ENCODE data around the gene HRG. TPM values are rescaled to one million over a fixed set of nuclear protein-coding genes. Genes with fewer than 3 reads are reported as not detected.

The HRG gene
- total and polyA plus RNA-seq, 7 donors = not detected

DNA sequence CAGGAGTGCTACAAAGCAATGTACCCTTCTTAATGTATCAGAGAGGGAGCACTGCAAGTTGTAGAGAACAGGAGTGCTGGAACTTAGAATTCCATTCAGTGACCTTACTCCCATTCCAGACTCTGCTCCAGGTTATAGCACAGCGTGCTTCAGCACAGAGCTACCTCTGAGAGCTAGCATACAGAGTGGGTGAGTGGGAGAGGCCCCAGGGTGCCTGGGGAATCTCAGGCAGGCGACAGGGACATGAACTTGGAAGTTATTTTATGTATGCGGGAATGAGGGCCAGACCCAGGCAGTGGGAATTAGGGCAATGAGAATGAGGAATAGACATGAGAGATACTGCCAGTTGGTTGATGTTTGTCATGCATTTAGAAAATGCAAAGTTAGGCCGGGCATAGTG lies 47.7 kb downstream of the HRG start:
- H3K9me3 ChIP-seq = no peaks in the 10 kb centered on the region
- no peak overlapping the region for H3K4me3 ChIP-seq
- H3K27me3 ChIP-seq (ENCODE audit: insufficient read depth in 3 of 3, low read length in 2 of 3) = peaks cover 0 to 3% (median 0%) of the 10 kb centered on the region in 3 donors
- intact Hi-C loops (cut with DNase I) = no loop called here
- H3K36me3 ChIP-seq (ENCODE audit: insufficient read depth in 1 of 2, low read depth in 1 of 2) = no peaks in the 10 kb centered on the region
- DNase-seq (no peak), ATAC-seq (no peak)
- no peak overlapping the region for H3K27ac ChIP-seq
- TF ChIP-seq, protein P1, sequence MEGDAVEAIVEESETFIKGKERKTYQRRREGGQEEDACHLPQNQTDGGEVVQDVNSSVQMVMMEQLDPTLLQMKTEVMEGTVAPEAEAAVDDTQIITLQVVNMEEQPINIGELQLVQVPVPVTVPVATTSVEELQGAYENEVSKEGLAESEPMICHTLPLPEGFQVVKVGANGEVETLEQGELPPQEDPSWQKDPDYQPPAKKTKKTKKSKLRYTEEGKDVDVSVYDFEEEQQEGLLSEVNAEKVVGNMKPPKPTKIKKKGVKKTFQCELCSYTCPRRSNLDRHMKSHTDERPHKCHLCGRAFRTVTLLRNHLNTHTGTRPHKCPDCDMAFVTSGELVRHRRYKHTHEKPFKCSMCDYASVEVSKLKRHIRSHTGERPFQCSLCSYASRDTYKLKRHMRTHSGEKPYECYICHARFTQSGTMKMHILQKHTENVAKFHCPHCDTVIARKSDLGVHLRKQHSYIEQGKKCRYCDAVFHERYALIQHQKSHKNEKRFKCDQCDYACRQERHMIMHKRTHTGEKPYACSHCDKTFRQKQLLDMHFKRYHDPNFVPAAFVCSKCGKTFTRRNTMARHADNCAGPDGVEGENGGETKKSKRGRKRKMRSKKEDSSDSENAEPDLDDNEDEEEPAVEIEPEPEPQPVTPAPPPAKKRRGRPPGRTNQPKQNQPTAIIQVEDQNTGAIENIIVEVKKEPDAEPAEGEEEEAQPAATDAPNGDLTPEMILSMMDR (IDR thresholded peaks at IDR 0.05) = no peak
- H3K4me1 ChIP-seq = no peaks in the 10 kb centered on the region
- WGBS, 3 donors = 64 to 70% (median 66%) methylated on average over 4 of the region's 4 CpGs

DNA sequence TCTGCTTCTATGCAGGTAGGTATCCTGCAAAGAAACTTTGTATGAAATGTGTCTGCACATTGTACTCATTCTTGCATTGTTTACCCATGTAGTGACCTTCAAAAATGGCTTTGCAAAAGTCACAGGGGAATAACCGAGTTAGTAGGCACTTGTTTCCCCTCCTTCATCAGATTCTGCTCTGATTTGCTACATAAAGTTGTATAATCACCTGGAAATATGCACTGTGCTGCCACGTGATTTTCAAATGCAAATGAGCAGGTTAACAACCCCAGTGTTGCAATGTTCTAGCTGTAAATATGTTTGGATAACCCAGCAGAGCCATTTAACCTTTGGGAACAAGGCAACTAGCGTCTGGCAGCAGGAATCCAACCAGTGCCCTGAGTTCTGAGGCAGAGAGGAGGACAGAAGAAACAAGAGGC lies 51.2 kb downstream of the HRG start, which contains the start of gene KNG1:
KNG1 (plus strand) TSS at position 321 of the 419 bp plus-strand sequence. CDS start 184 bp downstream, outside the sequence.
- Histone ChIP-seq H3K27me3 (ENCODE audit: insufficient read depth in 3 of 3, low read length in 2 of 3) (no peaks in the 10 kb centered on the region), H3K9me3 (no peaks in the 10 kb centered on the region), H3K36me3 (ENCODE audit: insufficient read depth in 1 of 2, low read depth in 1 of 2) (no peaks in the 10 kb centered on the region), H3K27ac (no peak within 1 kb of the TSS), H3K4me1 (no peaks in the 10 kb centered on the region), H3K4me3 (no peak within 1 kb of the TSS)
- 49 to 55% (median 55%) methylated on average over 3 of the region's 3 CpGs for WGBS, 3 donors
- ATAC-seq = no peak
- TF ChIP-seq, protein P1 (IDR thresholded peaks at IDR 0.05) = no peak
- DNase-seq = no peak
- intact Hi-C loops (cut with DNase I) = no loop called here

GRCh38 chr3:186719945-186720739 lies 54.3 kb downstream of the HRG start:
- ATAC-seq (no peak), DNase-seq (no peak)
- no peaks in the 10 kb centered on the region for H3K27me3 ChIP-seq (ENCODE audit: insufficient read depth in 3 of 3, low read length in 2 of 3)
- H3K27ac ChIP-seq = no peak overlapping the region
- WGBS, 3 donors = 45 to 53% (median 49%) methylated on average over 7 of the region's 7 CpGs
- TF ChIP-seq, protein P1 (IDR thresholded peaks at IDR 0.05) = no peak
- no peaks in the 10 kb centered on the region for H3K9me3 ChIP-seq
- intact Hi-C loops (cut with DNase I) = no loop called here
- H3K4me1 ChIP-seq = no peaks in the 10 kb centered on the region
- H3K36me3 ChIP-seq (ENCODE audit: insufficient read depth in 1 of 2, low read depth in 1 of 2) = no peaks in the 10 kb centered on the region
- H3K4me3 ChIP-seq = no peak overlapping the region

- 23 to 34% (median 29%) methylated on average over 7 of the region's 7 CpGs for WGBS, 3 donors
- H3K4me1 ChIP-seq = no peaks in the 10 kb centered on the region
- DNase-seq (no peak), ATAC-seq (peak in 1 of 4 donors; percentile 35)
- H3K9me3 ChIP-seq = no peaks in the 10 kb centered on the region
- no peaks in the 10 kb centered on the region for H3K36me3 ChIP-seq (ENCODE audit: insufficient read depth in 1 of 2, low read depth in 1 of 2)
- TF ChIP-seq, protein P1 (IDR thresholded peaks at IDR 0.05) = no peak
- H3K4me3 ChIP-seq = no peak overlapping the region
- intact Hi-C loops (cut with DNase I) = no loop called here
- H3K27me3 ChIP-seq (ENCODE audit: insufficient read depth in 3 of 3, low read length in 2 of 3) = no peaks in the 10 kb centered on the region
- H3K27ac ChIP-seq = no peak overlapping the region
Observed at GRCh38 chr3:186722457-186722856, 56.6 kb downstream of the HRG start.

All from psoas muscle (tissue), 8 donors.